ENCODE data around the gene PTPRM. TPM values are rescaled to one million over a fixed set of nuclear protein-coding genes. Genes with fewer than 3 reads are reported as not detected.

The PTPRM gene
- total RNA-seq, 1 experiment from 2014 or later, result 100.0 TPM

DNA sequence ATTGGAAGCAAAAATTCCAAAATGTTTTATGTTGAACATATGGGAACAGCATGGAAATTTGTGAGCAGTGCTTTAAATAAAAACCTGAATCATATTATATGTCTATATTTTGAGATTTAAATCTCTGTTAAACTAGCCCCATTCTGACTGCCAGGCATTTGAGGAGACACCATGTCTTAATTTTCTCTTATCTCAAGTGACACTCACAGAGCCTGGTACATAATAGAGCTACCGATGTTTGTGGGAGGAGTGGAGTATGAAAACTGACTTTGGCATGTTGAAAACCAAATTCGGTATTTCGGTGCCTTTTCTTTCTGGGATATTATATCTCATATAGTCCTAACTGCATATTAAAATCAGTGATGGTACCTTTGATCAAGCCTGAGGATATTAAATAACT is 124.1 kb downstream of the PTPRM start:
- ChIA-PET POLR2A (no interaction called here), CTCF (no interaction called here)
- 0 out of 2 replicates have a peak, but pooled peaks cover 4% of the 10 kb centered on the region for H3K4me1 ChIP-seq
- no peaks in the 10 kb centered on the region for H3K4me1 Mint-ChIP-seq (ENCODE audit: low read depth, unreplicated experiment)
- H3K27me3 Mint-ChIP-seq (ENCODE audit: insufficient read depth, unreplicated experiment), result no peaks in the 10 kb centered on the region
- H3K36me3 Mint-ChIP-seq (ENCODE audit: insufficient read depth, unreplicated experiment), result peaks cover 19% of the 10 kb centered on the region
- no peak overlapping the region for H3K4me3 Mint-ChIP-seq (ENCODE audit: unreplicated experiment)
- H3K4me3 ChIP-seq (ENCODE audit: low read depth, low read length), result no peak overlapping the region
- intact Hi-C loops (cut with micrococcal nuclease; ENCODE audit: unreplicated experiment), result no loop called here
- no TSS peak for BruUV-seq (replicated peaks)
- TF ChIP-seq, protein P1, sequence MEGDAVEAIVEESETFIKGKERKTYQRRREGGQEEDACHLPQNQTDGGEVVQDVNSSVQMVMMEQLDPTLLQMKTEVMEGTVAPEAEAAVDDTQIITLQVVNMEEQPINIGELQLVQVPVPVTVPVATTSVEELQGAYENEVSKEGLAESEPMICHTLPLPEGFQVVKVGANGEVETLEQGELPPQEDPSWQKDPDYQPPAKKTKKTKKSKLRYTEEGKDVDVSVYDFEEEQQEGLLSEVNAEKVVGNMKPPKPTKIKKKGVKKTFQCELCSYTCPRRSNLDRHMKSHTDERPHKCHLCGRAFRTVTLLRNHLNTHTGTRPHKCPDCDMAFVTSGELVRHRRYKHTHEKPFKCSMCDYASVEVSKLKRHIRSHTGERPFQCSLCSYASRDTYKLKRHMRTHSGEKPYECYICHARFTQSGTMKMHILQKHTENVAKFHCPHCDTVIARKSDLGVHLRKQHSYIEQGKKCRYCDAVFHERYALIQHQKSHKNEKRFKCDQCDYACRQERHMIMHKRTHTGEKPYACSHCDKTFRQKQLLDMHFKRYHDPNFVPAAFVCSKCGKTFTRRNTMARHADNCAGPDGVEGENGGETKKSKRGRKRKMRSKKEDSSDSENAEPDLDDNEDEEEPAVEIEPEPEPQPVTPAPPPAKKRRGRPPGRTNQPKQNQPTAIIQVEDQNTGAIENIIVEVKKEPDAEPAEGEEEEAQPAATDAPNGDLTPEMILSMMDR (IDR thresholded peaks at IDR 0.05; ENCODE audit: insufficient read depth in 1 of 2, low read depth in 1 of 2, low read length in 1 of 2, severe bottlenecking in 1 of 2, unreplicated experiment in 1 of 2), result no peak
- H3K27me3 ChIP-seq (replicated peaks; ENCODE audit: control insufficient read depth, insufficient read depth, low read length), result no peaks in the 10 kb centered on the region
- H3K27ac Mint-ChIP-seq (ENCODE audit: unreplicated experiment), result no peak overlapping the region
- H3K9me3 ChIP-seq, result no peaks in the 10 kb centered on the region
- no peaks in the 10 kb centered on the region for H3K36me3 ChIP-seq (ENCODE audit: control insufficient read depth, insufficient read depth, low read length)
- DNase-seq, result no peak
- no peaks in the 10 kb centered on the region for H3K9me3 Mint-ChIP-seq (ENCODE audit: unreplicated experiment)

DNA sequence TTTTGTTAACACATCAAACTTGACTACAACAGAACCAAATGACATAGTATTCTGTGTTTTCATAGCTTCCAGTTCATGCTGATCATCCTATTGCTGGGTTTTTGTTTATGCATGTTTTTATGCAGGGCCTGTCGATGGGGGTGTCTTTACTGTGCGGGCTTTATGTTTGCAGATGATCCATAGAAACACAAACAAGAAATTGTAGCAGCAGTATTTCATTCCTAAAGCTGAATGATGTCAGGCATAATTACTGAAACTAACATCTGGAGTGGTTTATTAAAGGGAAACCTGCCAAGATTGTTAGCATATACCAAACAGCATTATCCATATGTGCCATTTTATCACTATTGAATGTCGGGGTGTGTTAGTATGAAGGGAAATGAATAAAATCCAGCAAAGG is 129.7 kb downstream of the PTPRM start:
- Mint-ChIP-seq H3K4me1 (ENCODE audit: low read depth, unreplicated experiment) (no peaks in the 10 kb centered on the region), H3K9me3 (ENCODE audit: unreplicated experiment) (no peaks in the 10 kb centered on the region), H3K27me3 (ENCODE audit: insufficient read depth, unreplicated experiment) (no peaks in the 10 kb centered on the region), H3K27ac (ENCODE audit: unreplicated experiment) (no peak overlapping the region), H3K4me3 (ENCODE audit: unreplicated experiment) (no peak overlapping the region), H3K36me3 (ENCODE audit: insufficient read depth, unreplicated experiment) (peaks cover 6% of the 10 kb centered on the region)
- TF ChIP-seq, protein P1 (IDR thresholded peaks at IDR 0.05; ENCODE audit: insufficient read depth in 1 of 2, low read depth in 1 of 2, low read length in 1 of 2, severe bottlenecking in 1 of 2, unreplicated experiment in 1 of 2), result no peak
- no peak for DNase-seq
- ChIA-PET POLR2A (no interaction called here), CTCF (no interaction called here)
- Histone ChIP-seq H3K9me3 (no peaks in the 10 kb centered on the region; the same call in 1 of the 2 replicates), H3K4me3 (ENCODE audit: low read depth, low read length) (no peak overlapping the region), H3K27me3 (replicated peaks; ENCODE audit: control insufficient read depth, insufficient read depth, low read length) (no peaks in the 10 kb centered on the region), H3K36me3 (ENCODE audit: control insufficient read depth, insufficient read depth, low read length) (no peaks in the 10 kb centered on the region; the same call in 1 of the 2 replicates), H3K4me1 (0 out of 2 replicates have a peak, but pooled peaks cover 4% of the 10 kb centered on the region)
- intact Hi-C loops (cut with micrococcal nuclease; ENCODE audit: unreplicated experiment), result no loop called here
- no TSS peak for BruUV-seq (replicated peaks)

DNA sequence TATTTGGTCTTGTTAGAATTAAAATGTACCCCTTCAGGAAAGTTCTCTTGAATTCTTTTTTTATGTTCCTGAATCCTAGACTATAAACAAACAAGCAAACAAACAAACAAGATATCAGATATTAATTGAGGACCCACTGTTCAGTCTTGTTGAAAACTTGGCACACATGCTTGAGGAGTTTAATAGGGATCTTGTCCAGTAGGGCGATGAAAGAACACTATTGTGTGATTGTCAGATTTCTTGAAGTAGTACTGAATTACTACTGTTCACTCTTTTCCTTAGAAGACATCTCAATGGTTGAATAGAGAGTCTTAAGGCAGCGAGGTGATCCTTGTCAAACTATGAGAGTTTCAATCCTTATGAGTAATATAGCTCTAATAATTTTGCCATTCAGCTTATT is 130.2 kb downstream of the PTPRM start:
- CTCF ChIA-PET, result no interaction called here
- Histone ChIP-seq H3K9me3 (no peaks in the 10 kb centered on the region; the same call in 1 of the 2 replicates), H3K4me1 (0 out of 2 replicates have a peak, but pooled peaks cover 4% of the 10 kb centered on the region), H3K27me3 (replicated peaks; ENCODE audit: control insufficient read depth, insufficient read depth, low read length) (no peaks in the 10 kb centered on the region), H3K36me3 (ENCODE audit: control insufficient read depth, insufficient read depth, low read length) (no peaks in the 10 kb centered on the region; the same call in 1 of the 2 replicates), H3K4me3 (ENCODE audit: low read depth, low read length) (no peak overlapping the region)
- H3K4me1 Mint-ChIP-seq (ENCODE audit: low read depth, unreplicated experiment), result no peaks in the 10 kb centered on the region
- H3K27ac Mint-ChIP-seq (ENCODE audit: unreplicated experiment), result no peak overlapping the region
- BruUV-seq (replicated peaks), result no TSS peak
- no peak overlapping the region for H3K4me3 Mint-ChIP-seq (ENCODE audit: unreplicated experiment)
- POLR2A ChIA-PET, result no interaction called here
- intact Hi-C loops (cut with micrococcal nuclease; ENCODE audit: unreplicated experiment), result no loop called here
- H3K36me3 Mint-ChIP-seq (ENCODE audit: insufficient read depth, unreplicated experiment), result peaks cover 8% of the 10 kb centered on the region
- no peaks in the 10 kb centered on the region for H3K27me3 Mint-ChIP-seq (ENCODE audit: insufficient read depth, unreplicated experiment)
- TF ChIP-seq, protein P1 (IDR thresholded peaks at IDR 0.05; ENCODE audit: insufficient read depth in 1 of 2, low read depth in 1 of 2, low read length in 1 of 2, severe bottlenecking in 1 of 2, unreplicated experiment in 1 of 2), result no peak
- no peak for DNase-seq
- peaks cover 3% of the 10 kb centered on the region for H3K9me3 Mint-ChIP-seq (ENCODE audit: unreplicated experiment)

All from Caco-2 (cell line).